Sigmoid colon (tissue), 7 donors: ENCODE data around the gene PRKG2. TPM values are rescaled to one million over a fixed set of nuclear protein-coding genes. Genes with fewer than 3 reads are reported as not detected.

Source experiments
- DNase-seq: peaks from one replicate; pipeline ENCODE4 v3.0.0-alpha.2; 2019
- H3K27ac ChIP-seq, 4 donors: fragments of 200-600 bp; sonication (generic); one replicate each; pipeline ENCODE4 v1.5.1; 2016 to 2019; ENCODE audit warnings: mild to moderate bottlenecking in 1 of 4
- H3K27me3 ChIP-seq, 3 donors: fragments of 200-600 bp; sonication (generic); one replicate each; pipeline ENCODE4 v1.5.1; 2019; ENCODE audit warnings: mild to moderate bottlenecking in 1 of 3
- H3K36me3 ChIP-seq, 4 donors: fragments of 200-600 bp; sonication (generic); one replicate each; pipeline ENCODE4 v1.5.1; 2016 to 2019
- H3K4me1 ChIP-seq, 4 donors: fragments of 200-600 bp; sonication (generic); one replicate each; pipeline ENCODE4 v1.5.1; 2017 to 2019
- H3K4me3 ChIP-seq, 4 donors: fragments of 200-600 bp; sonication (generic); one replicate each; pipeline ENCODE4 v1.5.1; 2017 to 2019; ENCODE audit warnings: mild to moderate bottlenecking in 2 of 4, moderate library complexity in 1 of 4
- H3K9me3 ChIP-seq, 4 donors: fragments of 200-600 bp in 3 of 4; sonication (generic) in 3 of 4; one replicate each; pipeline versions ENCODE4 v1.5.1 to v1.6.1; 2013 to 2019
- CTCF ChIP-seq, 4 experiments: fragments of 450-650 bp in 3 of 4; fragments of 200-600 bp in 1 of 4; IDR thresholded peaks; one replicate each; pipeline ENCODE4 v1.5.1; 2016 to 2019; ENCODE audit warnings: antibody characterized with exemption in 4 of 4, mild to moderate bottlenecking in 3 of 4, moderate library complexity in 2 of 4
- EP300 ChIP-seq, 4 donors: sonication (generic); formaldehyde crosslinking; IDR thresholded peaks; one replicate each; pipeline ENCODE4 v1.6.1; 2017; ENCODE audit warnings: antibody characterized with exemption in 4 of 4
- POLR2A ChIP-seq, 2 donors: fragments of 450-650 bp; IDR thresholded peaks; one replicate each; pipeline ENCODE4 v1.6.1; 2016; ENCODE audit warnings: antibody characterized with exemption in 2 of 2, mild to moderate bottlenecking in 2 of 2, moderate library complexity in 2 of 2
- POLR2AphosphoS5 ChIP-seq, 4 donors: sonication (generic); formaldehyde crosslinking; IDR thresholded peaks; one replicate each; pipeline ENCODE4 v1.6.1; 2017; ENCODE audit warnings: antibody characterized with exemption in 4 of 4
- WGBS, 2 donors: extraction: QIAGEN DNeasy Blood & Tissue Kit; methylation state at CpG; one replicate each; pipeline ENCODE4 v1.1.7; 2013; 5-methylcytosine and 5-hydroxymethylcytosine counted together
- intact Hi-C: fragments of 100-400 bp; cut with DNase I; formaldehyde crosslinking; loops from one replicate; pipeline ENCODE4 v1.15.1; 2023
- polyA plus RNA-seq, 3 donors: library from polyadenylated mRNA; stranded (reverse); fragments of 200-250 nt; gene quantifications; one replicate each; pipeline ENCODE4 v1.2.3, GENCODE V29; 2013
- total RNA-seq, 4 donors: library from RNA; depleted of rRNA; stranded (reverse); fragments of >200 nt; gene quantifications; one replicate each; pipeline ENCODE4 v1.1.0, GENCODE V29; 2016
- donor health status: healthy with polysubstance abuse.
- donor health status: Bipolar disorder and iron deficiency.
- donor health status: healthy.

Gene PRKG2
- total and polyA plus RNA-seq, 7 donors: 1.2 to 19.9 (median 2.6) TPM

- H3K4me1 ChIP-seq: no peaks in the 10 kb centered on the region
- no peaks in the 10 kb centered on the region for H3K36me3 ChIP-seq
- H3K27ac ChIP-seq: no peak overlapping the region
- H3K4me3 ChIP-seq: no peak overlapping the region
- H3K9me3 ChIP-seq: no peaks in the 10 kb centered on the region
- no peak for DNase-seq
- intact Hi-C loops: no loop called here
- WGBS, 2 donors: 20 to 67% methylated on average over 7 of the region's 7 CpGs
- no peak for TF ChIP-seq CTCF (IDR thresholded peaks at IDR 0.05)
- TF ChIP-seq POLR2AphosphoS5 (IDR thresholded peaks at IDR 0.05): no peak
- TF ChIP-seq POLR2A (IDR thresholded peaks at IDR 0.05): no peak
- TF ChIP-seq EP300 (IDR thresholded peaks at IDR 0.05): no peak
- no peaks in the 10 kb centered on the region for H3K27me3 ChIP-seq
These were observed 96.9 kb downstream of the PRKG2 start for GRCh38 chr4:81118086-81118485.

- no peaks in the 10 kb centered on the region for H3K36me3 ChIP-seq
- H3K4me3 ChIP-seq: no peak overlapping the region
- no peak for DNase-seq
- TF ChIP-seq POLR2AphosphoS5 (IDR thresholded peaks at IDR 0.05) (no peak), EP300 (IDR thresholded peaks at IDR 0.05) (no peak), POLR2A (IDR thresholded peaks at IDR 0.05) (no peak), CTCF (IDR thresholded peaks at IDR 0.05) (no peak)
- no peaks in the 10 kb centered on the region for H3K27me3 ChIP-seq
- no peaks in the 10 kb centered on the region for H3K9me3 ChIP-seq
- no peak overlapping the region for H3K27ac ChIP-seq
- intact Hi-C loops: no loop called here
- 76 to 83% methylated on average over 1 of the region's 1 CpG for WGBS, 2 donors
- H3K4me1 ChIP-seq: no peaks in the 10 kb centered on the region
These were observed 98.5 kb downstream of the PRKG2 start for GRCh38 chr4:81116566-81116965.

- Histone ChIP-seq H3K4me1 (no peaks in the 10 kb centered on the region), H3K9me3 (no peaks in the 10 kb centered on the region), H3K27ac (no peak overlapping the region), H3K27me3 (no peaks in the 10 kb centered on the region), H3K4me3 (no peak overlapping the region), H3K36me3 (no peaks in the 10 kb centered on the region)
- no peak for DNase-seq
- 88 to 95% methylated on average over 5 of the region's 5 CpGs for WGBS, 2 donors
- intact Hi-C loops: no loop called here
- TF ChIP-seq EP300 (IDR thresholded peaks at IDR 0.05) (no peak), POLR2AphosphoS5 (IDR thresholded peaks at IDR 0.05) (no peak), CTCF (IDR thresholded peaks at IDR 0.05) (no peak), POLR2A (IDR thresholded peaks at IDR 0.05) (no peak)
These were observed 102.0 kb downstream of the PRKG2 start for GRCh38 chr4:81113024-81113423.

GRCh38 chr4:81109356-81109755, 105.7 kb downstream of the PRKG2 start:
- no peak for DNase-seq
- intact Hi-C loops: no loop called here
- no peak for TF ChIP-seq CTCF (IDR thresholded peaks at IDR 0.05)
- TF ChIP-seq POLR2AphosphoS5 (IDR thresholded peaks at IDR 0.05): no peak
- no peak for TF ChIP-seq POLR2A (IDR thresholded peaks at IDR 0.05)
- TF ChIP-seq EP300 (IDR thresholded peaks at IDR 0.05): no peak
- Histone ChIP-seq H3K27ac (no peak overlapping the region), H3K9me3 (no peaks in the 10 kb centered on the region), H3K4me3 (no peak overlapping the region), H3K36me3 (no peaks in the 10 kb centered on the region), H3K27me3 (no peaks in the 10 kb centered on the region), H3K4me1 (no peaks in the 10 kb centered on the region)
- WGBS, 2 donors: 24 to 74% methylated on average over 1 of the region's 1 CpG

- no peak overlapping the region for H3K4me3 ChIP-seq
- H3K9me3 ChIP-seq: no peaks in the 10 kb centered on the region
- H3K36me3 ChIP-seq: no peaks in the 10 kb centered on the region
- DNase-seq: no peak
- no peak overlapping the region for H3K27ac ChIP-seq
- TF ChIP-seq CTCF (IDR thresholded peaks at IDR 0.05) (no peak), EP300 (IDR thresholded peaks at IDR 0.05) (no peak), POLR2AphosphoS5 (IDR thresholded peaks at IDR 0.05) (no peak), POLR2A (IDR thresholded peaks at IDR 0.05) (no peak)
- H3K4me1 ChIP-seq: no peaks in the 10 kb centered on the region
- H3K27me3 ChIP-seq: no peaks in the 10 kb centered on the region
- 74 to 93% methylated on average over 4 of the region's 4 CpGs for WGBS, 2 donors
- intact Hi-C loops: no loop called here
These were observed 108.9 kb downstream of the PRKG2 start for GRCh38 chr4:81106150-81106549.
